Measurements from ENCODE around the gene PHLPP1.
"Not testable (repeated sequence)": the region's sequence is repeated elsewhere in the genome, so short reads cannot be mapped to it uniquely, and the experiment has no call there.

The PHLPP1 gene

GRCh38 chr18:62717925-62718800 is 2.8 kb downstream of the PHLPP1 start:
- no peak for DNase-seq

GRCh38 chr18:62720048-62720447 is 4.7 kb downstream of the PHLPP1 start:
- DNase-seq: no peak

DNA sequence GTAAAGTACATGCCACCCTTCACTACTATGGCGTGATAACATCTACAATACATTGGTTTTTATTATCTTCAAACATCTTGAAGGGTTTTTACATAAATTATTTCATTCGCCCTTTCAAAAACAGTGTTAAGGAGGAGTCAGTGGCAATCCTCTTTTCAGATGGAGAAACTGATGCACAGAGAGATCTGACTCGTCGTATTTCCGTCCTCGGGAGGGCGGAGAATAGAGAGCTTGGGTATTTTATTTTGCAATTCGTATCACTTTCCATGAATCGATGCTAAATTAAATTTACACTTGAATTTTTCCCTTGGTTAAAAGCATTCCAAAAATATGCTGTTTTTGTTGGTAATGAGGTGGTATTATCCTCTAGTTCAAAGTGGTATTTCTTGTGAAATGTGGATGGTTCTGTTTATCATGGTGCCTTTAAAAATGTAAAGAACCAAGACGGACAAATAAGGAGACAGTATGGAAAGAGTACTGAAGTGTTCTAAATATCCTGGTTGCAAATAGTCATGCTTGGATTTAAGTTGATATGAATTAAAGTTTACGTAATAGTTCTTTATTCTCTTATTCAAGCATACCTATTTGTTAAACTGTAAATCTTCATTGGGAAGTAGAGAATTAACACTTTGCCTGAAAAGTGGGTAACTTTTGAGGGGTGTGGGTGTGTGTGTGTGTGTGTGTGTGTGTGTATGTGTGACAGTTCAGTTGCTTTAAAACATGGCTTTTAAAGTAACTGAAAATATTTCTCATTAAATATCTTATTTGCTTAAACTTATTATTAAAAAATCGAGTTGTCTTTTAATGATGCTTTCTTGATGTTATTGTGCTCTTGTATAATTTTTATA is 5.6 kb downstream of the PHLPP1 start:
- no peak for DNase-seq

- DNase-seq: no peak
Observed at GRCh38 chr18:62721839-62722795, 6.8 kb downstream of the PHLPP1 start.

GRCh38 chr18:62723666-62724281 is 8.4 kb downstream of the PHLPP1 start:
- DNase-seq: no peak

GRCh38 chr18:62725896-62726295 is 10.6 kb downstream of the PHLPP1 start:
- no peak for DNase-seq

GRCh38 chr18:62728254-62728653 is 12.9 kb downstream of the PHLPP1 start:
- DNase-seq: no peak

- no peak for DNase-seq
Observed at GRCh38 chr18:62729487-62730386, 14.4 kb downstream of the PHLPP1 start.

DNA sequence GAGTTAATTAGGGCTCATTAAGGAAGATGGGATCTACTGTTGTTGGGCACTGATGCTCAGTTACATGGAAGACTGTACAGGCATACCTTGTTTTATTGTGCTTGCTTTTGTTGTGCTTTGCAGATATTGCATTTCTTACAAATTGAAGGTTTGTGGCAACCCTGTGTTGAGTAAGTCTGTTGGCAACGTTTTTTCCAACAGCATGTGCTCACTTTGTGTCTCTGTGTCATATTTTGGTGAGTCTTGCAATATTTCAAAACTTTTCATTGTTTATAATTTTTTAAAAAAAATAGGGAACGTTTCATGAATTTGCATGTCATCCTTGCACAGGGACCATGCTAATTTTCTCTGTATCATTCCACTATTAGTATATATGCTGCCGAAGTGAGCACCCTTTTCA is 15.6 kb downstream of the PHLPP1 start:
- no peak for DNase-seq

DNA sequence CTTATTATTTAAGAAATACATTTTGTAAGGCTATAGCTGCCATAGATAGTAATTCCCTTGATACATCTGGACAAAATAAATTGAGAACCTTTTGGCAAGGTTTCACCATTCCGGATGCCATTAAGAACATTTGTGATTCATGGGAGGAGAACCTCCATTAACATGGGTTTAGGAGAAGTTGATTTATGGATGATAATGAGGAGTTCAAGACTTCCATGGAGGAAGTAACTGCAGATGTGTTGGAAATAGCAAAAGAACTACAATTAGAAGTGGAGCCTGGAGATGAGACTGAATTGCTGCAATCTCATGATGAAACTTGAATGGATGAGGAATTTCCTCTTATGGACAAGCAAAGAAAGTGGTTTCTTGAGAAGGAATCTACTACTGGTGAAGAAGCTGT is 17.3 kb downstream of the PHLPP1 start:
- DNase-seq: no peak

- no peak for DNase-seq
Observed at GRCh38 chr18:62734290-62734689, 18.9 kb downstream of the PHLPP1 start.

- DNase-seq: no peak
Observed at GRCh38 chr18:62735387-62735786, 20.0 kb downstream of the PHLPP1 start.

- no peak for DNase-seq
Observed at GRCh38 chr18:62736077-62736855, 20.9 kb downstream of the PHLPP1 start.

DNA sequence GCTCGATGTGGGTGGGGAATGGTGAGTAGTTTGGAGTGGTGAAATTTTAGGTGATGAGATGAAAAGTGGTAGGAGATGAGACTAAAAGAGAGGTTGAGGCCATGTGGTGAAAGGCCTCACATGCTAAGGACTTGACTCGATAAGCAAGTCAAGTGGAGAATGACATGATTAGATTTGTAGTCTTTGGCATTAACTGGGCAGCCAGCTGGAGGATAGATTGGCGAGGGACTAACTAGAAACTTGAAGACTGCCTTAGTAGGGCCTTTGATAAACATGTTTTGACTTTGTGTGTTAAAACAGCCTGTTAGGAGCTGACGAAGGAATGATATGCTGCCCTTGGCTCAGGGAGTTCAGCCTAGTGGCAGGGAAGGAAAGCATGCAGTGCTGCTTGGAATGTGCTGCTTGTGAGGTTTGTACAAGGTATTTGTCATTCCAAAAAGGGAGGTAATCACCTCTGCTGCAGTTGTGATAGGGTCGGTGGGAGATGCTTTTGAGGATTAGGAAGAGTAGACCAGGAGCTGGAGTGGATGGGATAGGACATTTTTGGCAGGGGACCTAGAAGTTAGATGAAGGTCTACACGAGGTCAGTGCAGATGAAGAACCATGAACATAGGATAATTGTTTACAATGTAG is 22.0 kb downstream of the PHLPP1 start:
- no peak for DNase-seq

DNA sequence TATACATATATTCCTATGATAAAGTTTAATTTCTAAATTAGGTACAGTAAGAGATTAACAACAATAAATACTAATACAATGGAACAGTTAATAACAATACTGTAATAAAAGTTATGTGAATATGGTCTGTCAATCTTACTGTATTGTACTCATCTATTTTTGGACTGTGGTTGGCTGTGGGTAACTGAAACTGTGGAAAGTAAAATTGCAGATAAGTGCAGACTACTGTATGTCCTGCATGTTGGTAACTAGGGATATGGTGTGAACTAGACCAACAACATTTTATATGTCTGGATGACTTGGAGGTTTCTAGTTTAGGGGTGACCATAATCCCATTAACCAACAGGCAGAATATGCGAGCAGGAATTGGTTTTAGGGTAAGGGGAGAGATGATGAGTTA is 23.3 kb downstream of the PHLPP1 start:
- no peak for DNase-seq

DNA sequence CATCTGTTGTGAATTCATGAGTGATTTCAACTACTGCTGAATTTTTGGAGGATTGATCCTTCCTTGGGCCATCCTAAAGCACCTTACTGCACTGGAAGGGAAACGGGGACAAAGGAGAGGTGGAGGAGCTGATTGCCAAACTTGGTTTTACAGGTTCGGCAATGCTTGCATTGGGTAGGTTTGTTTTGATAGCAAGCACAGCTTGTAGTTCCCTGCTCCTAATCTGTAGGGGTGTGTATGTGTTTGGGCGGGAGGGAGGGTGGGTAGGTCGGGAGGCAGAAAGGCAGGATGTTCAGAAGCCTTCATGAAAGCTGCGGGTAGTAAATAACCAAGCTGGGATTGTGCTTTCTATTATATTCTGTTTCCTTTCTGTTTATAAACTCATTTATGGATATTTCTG is 24.6 kb downstream of the PHLPP1 start:
- DNase-seq: no peak

GRCh38 chr18:62740650-62741049 is 25.3 kb downstream of the PHLPP1 start:
- not testable (repeated sequence) for DNase-seq

DNA sequence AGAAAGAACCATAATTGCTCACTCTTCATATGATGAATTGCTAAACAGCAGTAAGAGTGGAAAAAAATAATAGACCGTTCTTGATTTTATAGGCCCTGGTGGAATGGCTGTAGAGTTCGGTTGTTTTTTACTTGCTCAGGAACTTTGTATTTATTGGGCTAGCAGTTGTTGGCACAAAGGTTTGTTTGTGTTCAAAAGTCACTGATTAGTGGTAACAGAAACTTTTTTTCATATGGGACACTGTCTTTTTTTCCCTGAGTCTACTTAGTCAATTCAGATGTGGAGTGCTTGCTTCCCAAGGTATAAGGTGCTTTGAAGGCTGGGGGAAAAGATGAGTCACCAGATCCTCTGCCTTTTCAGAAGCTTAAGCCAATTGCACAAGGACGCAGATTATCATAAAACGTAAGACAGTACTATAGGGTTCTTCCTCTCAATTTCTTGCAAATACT is 25.8 kb downstream of the PHLPP1 start:
- DNase-seq: no peak

DNA sequence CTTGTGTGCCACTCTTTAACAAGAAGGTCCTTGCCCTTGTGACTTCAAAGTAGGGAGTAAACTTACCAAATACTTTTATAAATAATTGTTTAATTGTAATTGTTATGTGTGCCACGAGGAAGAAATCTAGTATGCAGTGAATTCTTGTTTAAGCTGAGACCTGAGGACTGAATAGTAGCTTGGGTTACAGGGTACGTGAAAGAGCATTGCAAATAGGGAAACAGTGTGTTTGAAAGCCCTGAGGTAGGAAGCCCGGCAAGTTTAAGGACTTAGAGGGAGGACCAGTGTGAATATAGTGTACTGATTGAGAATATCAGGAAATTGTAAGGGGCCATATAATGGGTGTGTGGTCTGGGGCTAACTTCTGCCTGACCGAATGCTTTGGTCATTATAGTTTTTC is 26.2 kb downstream of the PHLPP1 start:
- DNase-seq: no peak

All from activated CD4-positive, alpha-beta T cell treated with anti-CD3 and anti-CD28 coated beads, Interleukin-2, amount 50 U/mL, for 1 hour (primary cell).